ENCODE results near the gene PLCG1.

The PLCG1 gene

GRCh38 chr20:41178495-41178894 lies 41.2 kb downstream of the PLCG1 start:
- H3K4me3 ChIP-seq (ENCODE audit: low read depth, low read length): no peak overlapping the region

- H3K4me3 ChIP-seq (ENCODE audit: low read depth, low read length): no peak overlapping the region
Observed at GRCh38 chr20:41178904-41179432, 41.6 kb downstream of the PLCG1 start.

GRCh38 chr20:41179961-41180360 lies 42.6 kb downstream of the PLCG1 start:
- H3K4me3 ChIP-seq (ENCODE audit: low read depth, low read length): no peak overlapping the region

- H3K4me3 ChIP-seq (ENCODE audit: low read depth, low read length): no peak overlapping the region
Observed at GRCh38 chr20:41180599-41181333, 43.4 kb downstream of the PLCG1 start.

- H3K4me3 ChIP-seq (ENCODE audit: low read depth, low read length): no peak overlapping the region
Observed at GRCh38 chr20:41181567-41181966, 44.2 kb downstream of the PLCG1 start.

GRCh38 chr20:41182296-41183212 lies 45.2 kb downstream of the PLCG1 start:
- H3K4me3 ChIP-seq (ENCODE audit: low read depth, low read length): no peak overlapping the region

- no peak overlapping the region for H3K4me3 ChIP-seq (ENCODE audit: low read depth, low read length)
Observed at GRCh38 chr20:41183391-41183790, 46.0 kb downstream of the PLCG1 start.

- no peak overlapping the region for H3K4me3 ChIP-seq (ENCODE audit: low read depth, low read length)
Observed at GRCh38 chr20:41183831-41184230, 46.5 kb downstream of the PLCG1 start.

GRCh38 chr20:41185013-41185757 lies 47.8 kb downstream of the PLCG1 start:
- H3K4me3 ChIP-seq (ENCODE audit: low read depth, low read length): no peak overlapping the region

- H3K4me3 ChIP-seq (ENCODE audit: low read depth, low read length): no peak overlapping the region
Observed at GRCh38 chr20:41187668-41188067, 50.3 kb downstream of the PLCG1 start.

- no peak overlapping the region for H3K4me3 ChIP-seq (ENCODE audit: low read depth, low read length)
Observed at GRCh38 chr20:41191562-41192500, 54.5 kb downstream of the PLCG1 start.

- H3K4me3 ChIP-seq (ENCODE audit: low read depth, low read length): no peak overlapping the region
Observed at GRCh38 chr20:41192575-41192974, 55.2 kb downstream of the PLCG1 start.

- no peak overlapping the region for H3K4me3 ChIP-seq (ENCODE audit: low read depth, low read length)
Observed at GRCh38 chr20:41196653-41197225, 59.4 kb downstream of the PLCG1 start.

- no peak overlapping the region for H3K4me3 ChIP-seq (ENCODE audit: low read depth, low read length)
Observed at GRCh38 chr20:41198443-41198842, 61.1 kb downstream of the PLCG1 start.

GRCh38 chr20:41200446-41201202 lies 63.3 kb downstream of the PLCG1 start:
- no peak overlapping the region for H3K4me3 ChIP-seq (ENCODE audit: low read depth, low read length)

- no peak overlapping the region for H3K4me3 ChIP-seq (ENCODE audit: low read depth, low read length)
Observed at GRCh38 chr20:41201760-41202159, 64.4 kb downstream of the PLCG1 start.

- no peak overlapping the region for H3K4me3 ChIP-seq (ENCODE audit: low read depth, low read length)
Observed at GRCh38 chr20:41202426-41202825, 65.1 kb downstream of the PLCG1 start.

- no peak overlapping the region for H3K4me3 ChIP-seq (ENCODE audit: low read depth, low read length)
Observed at GRCh38 chr20:41203660-41204059, 66.3 kb downstream of the PLCG1 start.
